Heart left ventricle (tissue), 16 donors: ENCODE results near the gene PAX2. TPM values are rescaled to one million over a fixed set of nuclear protein-coding genes. Genes with fewer than 3 reads are reported as not detected.
"Not testable (repeated sequence)": the region's sequence is repeated elsewhere in the genome, so short reads cannot be mapped to it uniquely, and the experiment has no call there.

ENCODE experiments used
- ATAC-seq, 4 donors: fragments of 200-7000 bp; cut with Tn5 transposase; one replicate each; pipeline ENCODE4 v1.9.1; 2020 to 2022; ENCODE audit warnings: moderate library complexity in 4 of 4, mild to moderate bottlenecking in 3 of 4, moderate number of reproducible peaks in 1 of 4
- DNase-seq, 5 donors: peaks; one replicate each; pipeline ENCODE4 v3.0.0-alpha.2; 2020
- H3K27ac ChIP-seq, 12 donors: fragments of 200-600 bp; sonication (generic) in 4 of 12; one replicate each; pipeline versions ENCODE4 v1.5.0 to v1.8.0; 2016 to 2022; ENCODE audit warnings: mild to moderate bottlenecking in 2 of 12
- H3K27me3 ChIP-seq, 9 donors: fragments of 200-600 bp; sonication (generic) in 2 of 9; one replicate each; pipeline versions ENCODE4 v1.5.1 to v1.8.0; 2016 to 2022; ENCODE audit warnings: mild to moderate bottlenecking in 3 of 9
- H3K36me3 ChIP-seq, 9 donors: fragments of 200-600 bp; sonication (generic) in 2 of 9; one replicate each; pipeline versions ENCODE4 v1.5.0 to v1.8.0; 2018 to 2022; ENCODE audit warnings: mild to moderate bottlenecking in 2 of 9
- H3K4me1 ChIP-seq, 12 donors: fragments of 200-600 bp; sonication (generic) in 4 of 12; one replicate each; pipeline versions ENCODE4 v1.5.0 to v1.8.0; 2016 to 2022; ENCODE audit warnings: mild to moderate bottlenecking in 3 of 12
- H3K4me3 ChIP-seq, 12 donors: fragments of 200-600 bp; sonication (generic) in 4 of 12; one replicate each; pipeline versions ENCODE4 v1.5.0 to v1.8.0; 2017 to 2022; ENCODE audit warnings: mild to moderate bottlenecking in 9 of 12, moderate library complexity in 4 of 12
- H3K9me3 ChIP-seq, 12 donors: fragments of 200-600 bp; sonication (generic) in 4 of 12; one replicate each; pipeline versions ENCODE4 v1.5.0 to v1.8.0; 2016 to 2022; ENCODE audit warnings: mild to moderate bottlenecking in 1 of 12
- CTCF ChIP-seq, 12 donors: fragments of 200-600 bp; sonication (generic) in 4 of 12; IDR thresholded peaks; one replicate each; pipeline versions ENCODE4 v1.5.0 to v1.8.0; 2018 to 2022; ENCODE audit warnings: antibody characterized with exemption in 12 of 12, mild to moderate bottlenecking in 5 of 12
- POLR2A ChIP-seq, 2 donors: fragments of 450-650 bp; IDR thresholded peaks; one replicate each; pipeline ENCODE4 v1.6.1; 2017; ENCODE audit warnings: antibody characterized with exemption in 2 of 2, mild to moderate bottlenecking in 2 of 2, moderate library complexity in 2 of 2
- WGBS, 4 donors: extraction: QIAGEN DNeasy Blood & Tissue Kit in 2 of 4; methylation state at CpG; one replicate each; pipeline versions ENCODE4 v1.1.5 to v1.1.7; 2013 to 2018; 5-methylcytosine and 5-hydroxymethylcytosine counted together
- intact Hi-C, 10 donors: fragments of 100-400 bp; cut with DNase I; formaldehyde crosslinking; loops; one replicate each; pipeline versions ENCODE4 v1.11.1 to v1.14.2; 2022
- long read RNA-seq, 3 donors: library from polyadenylated mRNA; unstranded; transcript quantifications; one replicate each; pipeline ENCODE4 v2.0.0, GENCODE V29; 2020 to 2021
- polyA plus RNA-seq, 2 donors: library from polyadenylated mRNA; stranded (reverse); fragments of 200-250 nt; gene quantifications; one replicate each; pipeline ENCODE4 v1.2.3, GENCODE V29; 2013
- total RNA-seq, 9 donors: library from RNA; depleted of rRNA in 2 of 9; stranded (reverse); fragments of >200 nt in 2 of 9; fragmentation: NEBNext Ultra II Directional in 3 of 9; extraction: Animal tissue kit (Norgen Biotek cat#: 25700) in 3 of 9; gene quantifications; one replicate each; pipeline versions ENCODE4 v1.1.0 to v1.2.4, GENCODE V29; 2016 to 2023
- donor health status: ischemic (EF 13 %, LVEDD 7.1; RV severe dilation, severe dysfunction).
- donor health status: healthy with polysubstance abuse.
- donor health status: DM: no; HTN: yes; CAD: no.
- donor health status: DM: no; HTN: no; CAD: no.
- donor health status: ischemic (EF 25% LVEDD 6.9; RV normal size, moderate dysfunction).
- donor health status: ischemic (EF 25% LVEDD 5.7; RV mildly dilated, moderate dysfunction).
- donor health status: healthy.
- donor health status: DM: yes; HTN: yes; CAD: no.
- donor health status: ischemic (EF 35%, LVEDD 5.7; RV mildly dilated, moderate dysfunction).
- donor health status: nonischemic (EF 11% LVEDD 7.7; RV severe dilation, severe dysfunction).
- donor health status: DM: yes; HTN: yes; CAD: no.
- donor health status: PGD.
- donor health status: ischemic (EF 29% LVEDD 5.4; RV normal size, mild dysfunction).
- donor health status: nonischemic (EF 23%, LVEDD 6.1; RV moderate dilation, normal function).

PAX2 gene
- not detected for total RNA-seq
- polyA plus RNA-seq: not detected
- long read RNA-seq, donor 1: 0 reads
- long read RNA-seq, donor 2: 0 reads
- long read RNA-seq, donor 3: 0 reads

DNA sequence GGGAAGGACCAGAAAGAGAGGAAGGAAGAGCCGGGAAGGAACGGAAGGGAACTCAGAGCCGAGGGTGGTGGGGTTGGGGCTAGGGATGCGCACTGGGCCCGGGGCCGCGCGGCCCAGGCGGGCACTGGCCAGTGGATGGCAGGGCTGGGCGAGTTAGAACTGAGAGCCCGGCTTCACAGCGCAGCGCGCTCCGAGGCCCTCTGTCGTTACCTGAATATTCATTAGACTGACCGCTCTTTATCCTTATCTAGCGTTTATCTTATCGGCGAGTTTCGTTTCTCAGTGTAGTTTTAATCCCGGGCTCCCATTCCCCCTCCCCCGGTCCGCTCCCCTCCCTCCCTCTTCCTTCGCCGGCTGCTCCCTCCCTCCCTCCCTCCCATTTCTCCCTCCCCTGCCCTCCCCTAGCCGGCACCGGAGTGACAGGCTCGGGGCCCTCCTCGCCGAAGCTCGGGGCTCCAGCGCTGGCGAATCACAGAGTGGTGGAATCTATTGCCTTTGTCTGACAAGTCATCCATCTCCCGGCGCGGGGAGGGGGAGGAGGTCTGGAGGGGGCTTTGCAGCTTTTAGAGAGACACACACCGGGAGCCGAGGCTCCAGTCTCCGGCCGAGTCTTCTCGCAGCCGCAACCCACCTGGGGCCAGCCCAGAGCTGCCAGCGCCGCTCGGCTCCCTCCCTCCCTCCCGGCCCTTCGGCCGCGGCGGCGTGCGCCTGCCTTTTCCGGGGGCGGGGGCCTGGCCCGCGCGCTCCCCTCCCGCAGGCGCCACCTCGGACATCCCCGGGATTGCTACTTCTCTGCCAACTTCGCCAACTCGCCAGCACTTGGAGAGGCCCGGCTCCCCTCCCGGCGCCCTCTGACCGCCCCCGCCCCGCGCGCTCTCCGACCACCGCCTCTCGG, at the start of gene PAX2:
Gene PAX2, plus strand, starts transcription at position 596 of the 895 bp plus-strand sequence. CDS start 679 bp downstream, outside the sequence.
- WGBS, 4 donors: 1 to 2% (median 1%) methylated on average over 38 to 75 of the region's 75 CpGs
- Histone ChIP-seq H3K4me3 (peak within 1 kb of the TSS in 11 of 12 donors; percentile 20 to 48 (median 37)), H3K9me3 (no peaks in the 10 kb centered on the region), H3K36me3 (no peaks in the 10 kb centered on the region), H3K27me3 (peaks cover 78 to 100% (median 100%) of the 10 kb centered on the region in 9 donors), H3K27ac (no peak within 1 kb of the TSS), H3K4me1 (peaks cover 0 to 70% (median 36%) of the 10 kb centered on the region in 12 donors)
- no peak for ATAC-seq
- intact Hi-C loops: loop anchor here in 4 of 10 donors (10.0 kb wide), 1 partner anchor 180 kb away; no protein-coding TSS in a partner anchor
- no peak for DNase-seq
- TF ChIP-seq POLR2A (IDR thresholded peaks at IDR 0.05) (no peak), CTCF (IDR thresholded peaks at IDR 0.05) (no peak)

- ATAC-seq: no peak
- Histone ChIP-seq H3K27me3 (peaks cover 0 to 65% (median 15%) of the 10 kb centered on the region in 9 donors), H3K9me3 (no peaks in the 10 kb centered on the region), H3K27ac (no peak overlapping the region), H3K4me3 (no peak overlapping the region), H3K4me1 (no peaks in the 10 kb centered on the region), H3K36me3 (no peaks in the 10 kb centered on the region)
- 57 to 68% (median 64%) methylated on average over 2 of the region's 2 CpGs for WGBS, 4 donors
- TF ChIP-seq POLR2A (IDR thresholded peaks at IDR 0.05) (no peak), CTCF (IDR thresholded peaks at IDR 0.05) (no peak)
- intact Hi-C loops: no loop called here
- DNase-seq: no peak
These were observed 48.9 kb upstream of the PAX2 start for GRCh38 chr10:100696477-100696901.

GRCh38 chr10:100697070-100697469, 48.3 kb upstream of the PAX2 start:
- 63 to 82% (median 73%) methylated on average over 1 of the region's 1 CpG for WGBS, 4 donors
- Histone ChIP-seq H3K27me3 (peaks cover 0 to 61% (median 15%) of the 10 kb centered on the region in 9 donors), H3K27ac (no peak overlapping the region), H3K9me3 (no peaks in the 10 kb centered on the region), H3K4me3 (no peak overlapping the region), H3K4me1 (no peaks in the 10 kb centered on the region), H3K36me3 (no peaks in the 10 kb centered on the region)
- TF ChIP-seq POLR2A (IDR thresholded peaks at IDR 0.05) (no peak), CTCF (IDR thresholded peaks at IDR 0.05) (no peak)
- DNase-seq (no peak), ATAC-seq (no peak)
- intact Hi-C loops: no loop called here

DNA sequence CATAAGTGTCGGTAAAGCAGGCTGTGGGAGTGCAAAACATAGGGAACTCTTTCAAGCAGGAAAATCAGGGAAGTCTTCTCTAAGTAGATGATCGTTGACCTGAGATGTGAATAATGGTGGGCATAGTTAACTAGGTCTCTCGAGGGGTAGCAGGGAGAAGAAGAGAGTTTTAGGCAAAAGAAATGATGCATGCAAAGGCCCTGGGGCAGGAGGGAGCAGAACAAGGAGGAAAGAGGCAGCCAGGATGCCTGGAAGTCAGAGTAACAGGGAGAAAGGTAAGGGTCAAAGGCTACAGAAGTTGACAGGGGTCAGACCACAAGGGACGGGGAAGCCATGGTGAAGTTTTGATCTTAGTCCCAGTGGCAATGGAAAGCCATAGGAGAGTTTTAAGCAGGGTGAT, 47.8 kb upstream of the PAX2 start:
- no peaks in the 10 kb centered on the region for H3K4me1 ChIP-seq
- peaks cover 0 to 55% (median 15%) of the 10 kb centered on the region in 9 donors for H3K27me3 ChIP-seq
- WGBS, 4 donors: 65 to 69% (median 67%) methylated on average over 4 of the region's 4 CpGs
- H3K27ac ChIP-seq: no peak overlapping the region
- DNase-seq (no peak), ATAC-seq (no peak)
- no peak overlapping the region for H3K4me3 ChIP-seq
- TF ChIP-seq POLR2A (IDR thresholded peaks at IDR 0.05) (no peak), CTCF (IDR thresholded peaks at IDR 0.05) (no peak)
- intact Hi-C loops: no loop called here
- H3K36me3 ChIP-seq: no peaks in the 10 kb centered on the region
- no peaks in the 10 kb centered on the region for H3K9me3 ChIP-seq

DNA sequence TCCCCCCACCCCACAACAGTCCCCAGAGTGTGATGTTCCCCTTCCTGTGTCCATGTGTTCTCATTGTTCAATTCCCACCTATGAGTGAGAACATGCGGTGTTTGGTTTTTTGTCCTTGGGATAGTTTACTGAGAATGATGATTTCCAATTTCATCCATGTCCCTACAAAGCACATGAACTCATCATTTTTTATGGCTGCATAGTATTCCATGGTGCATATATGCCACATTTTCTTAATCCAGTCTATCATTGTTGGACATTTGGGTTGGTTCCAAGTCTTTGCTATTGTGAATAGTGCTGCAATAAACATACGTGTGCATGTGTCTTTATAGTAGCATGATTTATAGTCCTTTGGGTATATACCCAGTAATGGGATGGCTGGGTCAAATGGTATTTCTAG, 43.7 kb upstream of the PAX2 start:
- intact Hi-C loops, H3K36me3 ChIP-seq, H3K9me3 ChIP-seq, H3K27ac ChIP-seq, DNase-seq, H3K4me1 ChIP-seq, ATAC-seq, H3K4me3 ChIP-seq: not testable (repeated sequence)
- H3K27me3 ChIP-seq: peaks cover 0 to 53% (median 21%) of the 10 kb centered on the region in 9 donors
- 82 to 100% (median 97%) methylated on average over 1 to 2 of the region's 2 CpGs for WGBS, 4 donors
